AG08396 (cell line): ENCODE measurements around the gene LRWD1.
A peak's percentile ranks its signal among the peaks of the same experiment; 100 is the strongest.
"Not testable (repeated sequence)": the region's sequence is repeated elsewhere in the genome, so short reads cannot be mapped to it uniquely, and the experiment has no call there.

ENCODE experiments used
- DNase-seq: peaks from one replicate; pipeline ENCODE4 v3.0.0; 2012; ENCODE audit warnings: low spot score, mixed read lengths

LRWD1 gene

DNA sequence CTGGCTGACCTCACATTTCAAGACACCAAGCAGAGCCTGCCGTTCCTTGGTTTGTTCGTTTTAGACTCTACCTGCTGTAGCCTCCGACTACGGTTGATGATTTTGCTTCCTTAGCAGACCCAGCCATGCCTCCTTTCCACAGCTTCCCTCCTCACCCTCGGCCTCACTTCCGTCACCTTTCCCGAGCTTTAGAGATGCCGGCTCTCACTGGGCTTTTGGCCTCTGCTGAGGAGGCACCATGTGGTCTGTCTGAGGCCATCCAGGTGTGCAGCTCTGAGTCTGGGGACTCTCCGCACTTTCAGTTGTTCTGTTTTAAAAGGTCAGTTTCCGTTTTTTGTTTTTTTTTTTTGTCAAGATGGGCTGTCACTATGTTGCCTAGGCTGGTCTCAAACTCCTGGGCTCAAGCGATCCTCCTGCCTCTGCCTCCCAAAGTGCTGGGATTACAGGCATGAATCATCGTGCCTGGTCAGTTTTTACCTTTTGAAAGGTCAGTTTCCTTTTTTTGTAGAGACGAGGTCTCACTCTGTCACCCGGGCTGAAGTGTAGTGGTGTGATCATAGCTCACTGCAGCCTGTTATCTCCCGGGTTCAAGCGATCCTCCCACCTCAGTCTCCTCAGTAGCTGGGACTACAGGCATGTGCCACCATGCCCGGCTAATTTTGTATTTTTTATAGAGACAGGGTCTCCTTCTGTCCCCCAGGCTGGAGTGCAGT, 19.7 kb upstream of the LRWD1 start:
- no peak for DNase-seq

- no peak for DNase-seq
Observed at GRCh38 chr7:102445674-102446071, 19.1 kb upstream of the LRWD1 start.

DNA sequence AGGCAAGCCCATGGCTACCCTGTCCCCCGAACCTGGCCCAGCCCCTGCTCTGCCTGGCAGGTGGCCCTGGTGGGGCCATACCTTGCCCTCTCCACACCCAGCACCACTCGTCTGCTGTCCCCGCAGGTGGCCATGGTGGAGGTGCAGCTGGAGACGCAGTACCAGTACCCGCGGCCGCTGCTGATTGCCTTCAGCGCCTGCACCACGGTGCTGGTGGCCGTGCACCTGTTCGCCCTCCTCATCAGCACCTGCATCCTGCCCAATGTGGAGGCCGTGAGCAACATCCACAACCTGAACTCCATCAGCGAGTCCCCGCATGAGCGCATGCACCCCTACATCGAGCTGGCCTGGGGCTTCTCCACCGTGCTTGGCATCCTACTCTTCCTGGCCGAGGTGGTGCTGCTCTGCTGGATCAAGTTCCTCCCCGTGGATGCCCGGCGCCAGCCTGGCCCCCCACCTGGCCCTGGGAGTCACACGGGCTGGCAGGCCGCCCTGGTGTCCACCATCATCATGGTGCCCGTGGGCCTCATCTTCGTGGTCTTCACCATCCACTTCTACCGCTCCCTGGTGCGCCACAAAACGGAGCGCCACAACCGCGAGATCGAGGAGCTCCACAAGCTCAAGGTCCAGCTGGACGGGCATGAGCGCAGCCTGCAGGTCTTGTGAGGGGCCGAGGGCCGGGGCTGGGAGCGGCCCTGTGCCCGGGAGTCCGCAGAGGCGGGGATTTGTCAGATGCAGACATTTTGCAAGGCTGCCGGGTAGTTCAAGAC, 18.2 kb upstream of the LRWD1 start:
- DNase-seq: no peak

GRCh38 chr7:102447311-102447710, 17.5 kb upstream of the LRWD1 start:
- DNase-seq: no peak

DNA sequence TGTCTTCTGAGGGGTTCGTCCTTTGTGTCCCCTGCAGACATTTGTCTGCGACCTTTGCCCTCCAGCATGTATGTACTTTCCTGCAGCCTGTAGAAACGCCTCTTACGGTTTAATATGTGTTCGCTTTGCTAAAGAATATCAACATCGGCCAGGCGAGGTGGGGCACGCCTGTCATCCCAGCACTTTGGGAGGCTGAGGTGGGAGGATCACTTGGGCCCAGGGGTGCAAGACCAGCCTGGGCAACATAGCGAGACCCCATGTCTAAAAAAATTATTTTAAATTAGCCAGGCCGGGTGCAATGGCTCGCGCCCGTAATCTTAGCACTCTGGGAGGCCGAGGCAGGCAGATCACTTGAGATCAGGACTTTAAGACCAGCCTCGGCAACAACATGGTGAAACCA, 15.6 kb upstream of the LRWD1 start:
- DNase-seq: no peak

GRCh38 chr7:102450242-102450641, 14.5 kb upstream of the LRWD1 start:
- no peak for DNase-seq

DNA sequence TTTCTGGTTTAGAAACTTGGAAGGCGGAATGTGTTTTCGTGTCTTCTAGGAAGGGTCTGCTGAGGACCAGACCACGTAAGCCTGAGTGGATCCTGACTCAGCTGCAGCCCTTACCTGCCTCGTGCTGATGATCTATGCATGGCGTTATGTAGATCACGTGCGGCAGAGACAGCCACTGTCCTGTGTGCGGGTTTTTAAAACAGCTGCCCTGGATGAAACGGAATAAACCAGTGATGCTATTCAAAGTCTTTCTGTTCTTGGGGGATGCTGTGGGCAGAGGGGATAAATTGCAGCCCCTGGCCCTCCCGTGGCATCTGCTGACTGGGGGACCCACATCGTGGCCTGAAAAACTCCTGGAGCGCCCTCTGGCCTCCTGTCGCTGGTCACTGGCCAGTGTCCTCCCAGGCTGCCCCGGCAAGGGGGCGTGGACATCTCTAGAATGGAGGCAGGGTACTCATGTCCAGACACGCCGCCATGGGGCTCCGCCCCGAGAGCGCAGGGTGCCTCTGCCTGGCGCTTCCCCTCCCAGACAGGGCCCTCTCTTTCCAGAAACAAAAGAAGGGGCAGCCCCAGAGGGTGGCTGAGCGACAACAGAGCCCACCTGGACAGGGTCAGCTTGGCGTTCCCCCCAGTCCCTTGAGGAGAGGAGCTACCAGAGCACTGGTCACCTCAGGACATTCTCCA, 13.3 kb upstream of the LRWD1 start:
- no peak for DNase-seq

DNA sequence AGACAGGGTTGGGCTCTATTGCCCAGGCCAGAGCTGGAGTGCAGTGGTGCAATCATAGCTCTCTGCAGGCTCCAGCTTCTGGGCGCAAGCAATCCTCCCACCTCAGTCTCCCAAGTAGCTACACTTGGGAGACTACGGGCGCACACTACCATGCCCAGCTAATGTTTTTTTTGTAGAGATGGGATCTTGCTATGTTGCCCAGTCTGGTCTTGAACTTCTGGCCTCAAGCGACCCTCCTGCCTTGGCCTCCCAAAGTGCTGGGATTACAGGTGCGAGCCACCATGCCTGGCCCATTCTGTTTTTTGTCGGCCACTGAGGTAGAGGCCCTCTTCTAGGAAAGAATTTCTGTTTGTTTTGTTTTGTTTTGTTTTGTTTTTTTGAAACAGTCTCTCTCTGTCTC, 12.3 kb upstream of the LRWD1 start:
- no peak for DNase-seq

- DNase-seq: no peak
Observed at GRCh38 chr7:102453319-102453718, 11.5 kb upstream of the LRWD1 start.

- no peak for DNase-seq
Observed at GRCh38 chr7:102454468-102454867, 10.3 kb upstream of the LRWD1 start.

DNA sequence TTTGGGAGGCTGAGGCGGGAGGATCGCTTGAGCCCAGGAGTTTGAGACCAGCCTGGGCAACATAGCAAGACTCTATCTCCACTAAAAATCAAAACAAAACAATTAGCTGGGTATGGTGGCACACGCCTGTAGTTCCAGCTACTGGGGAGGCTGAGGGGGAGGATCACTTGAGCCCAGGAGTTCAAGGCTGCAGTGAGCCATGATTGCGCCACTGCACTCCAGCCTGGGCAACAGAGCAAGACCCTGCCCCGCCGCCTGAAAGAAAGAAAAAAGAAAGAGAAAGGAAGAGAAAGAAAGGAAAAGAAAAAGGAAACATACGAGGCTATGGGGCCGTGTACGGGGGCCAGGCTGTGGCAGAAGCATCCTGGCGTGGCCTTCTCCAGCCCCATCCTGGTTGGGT, 9.9 kb upstream of the LRWD1 start:
- not testable (repeated sequence) for DNase-seq

DNA sequence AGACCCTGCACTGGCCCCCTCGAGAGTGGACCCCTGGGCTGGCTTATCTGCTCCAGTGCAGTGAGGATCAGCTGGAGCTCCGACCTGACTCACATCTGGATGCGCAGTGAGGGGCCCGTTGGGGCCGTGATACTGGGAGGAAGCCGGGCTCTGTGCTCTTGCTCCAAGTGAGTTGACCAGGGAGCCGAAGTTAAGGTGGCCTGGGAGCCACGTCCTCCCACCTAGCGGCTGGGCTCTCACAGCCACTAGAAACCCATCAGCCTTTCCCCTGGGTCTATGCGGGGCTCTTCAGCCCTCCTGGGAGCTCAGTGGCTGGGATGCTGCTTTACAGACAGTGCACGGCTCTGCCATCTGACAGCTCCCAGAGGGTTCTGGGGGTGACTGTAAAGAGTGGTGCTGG, 9.2 kb upstream of the LRWD1 start:
- no peak for DNase-seq

DNA sequence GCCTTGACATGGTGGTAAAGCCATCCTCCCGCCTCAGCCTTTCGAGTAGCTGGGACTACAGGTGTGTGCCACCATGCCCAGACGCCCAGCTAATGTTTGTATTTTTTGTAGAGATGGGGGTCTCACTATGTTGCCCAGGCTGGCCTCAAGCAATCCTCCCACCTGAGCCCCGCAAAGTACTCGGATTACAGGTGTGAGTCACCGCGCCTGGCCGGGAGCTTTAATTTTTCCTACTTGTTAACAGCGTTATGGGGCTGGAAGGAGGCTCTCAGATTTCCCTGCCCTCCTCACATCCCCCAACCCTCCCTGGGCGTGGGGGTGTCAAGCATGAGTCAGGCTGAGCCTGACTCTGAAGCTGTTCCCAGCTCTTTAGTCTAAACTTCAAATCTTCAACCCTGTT, 8.5 kb upstream of the LRWD1 start:
- DNase-seq: no peak

DNA sequence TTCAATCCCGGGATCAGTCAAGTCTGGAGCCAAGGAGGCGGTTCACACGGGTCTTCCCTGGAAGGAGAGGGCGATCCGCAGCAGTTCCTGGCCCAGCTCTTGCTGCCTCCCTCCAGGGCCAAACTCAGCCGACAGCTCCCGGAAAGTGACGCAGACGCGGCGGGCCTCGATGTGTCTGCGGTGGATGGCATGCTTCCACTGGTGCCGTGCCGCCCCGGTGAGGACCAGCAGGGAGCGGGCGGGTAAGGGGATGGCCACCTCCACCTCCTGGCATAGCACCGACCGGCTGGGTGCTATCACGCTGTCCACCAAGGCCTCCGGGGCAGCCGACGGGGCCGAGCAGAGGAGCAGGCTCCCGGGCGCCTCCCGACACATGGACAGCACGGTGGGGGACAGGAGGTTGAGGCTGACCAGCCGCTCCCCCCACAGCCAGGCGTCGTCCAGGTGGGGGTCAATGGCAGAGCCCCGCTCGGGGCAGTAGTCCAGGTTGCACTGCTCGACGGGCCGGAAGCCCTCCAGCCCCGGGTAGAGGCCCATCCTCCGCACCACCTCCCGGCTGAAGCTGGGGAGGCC, 7.3 kb upstream of the LRWD1 start:
- no peak for DNase-seq

DNA sequence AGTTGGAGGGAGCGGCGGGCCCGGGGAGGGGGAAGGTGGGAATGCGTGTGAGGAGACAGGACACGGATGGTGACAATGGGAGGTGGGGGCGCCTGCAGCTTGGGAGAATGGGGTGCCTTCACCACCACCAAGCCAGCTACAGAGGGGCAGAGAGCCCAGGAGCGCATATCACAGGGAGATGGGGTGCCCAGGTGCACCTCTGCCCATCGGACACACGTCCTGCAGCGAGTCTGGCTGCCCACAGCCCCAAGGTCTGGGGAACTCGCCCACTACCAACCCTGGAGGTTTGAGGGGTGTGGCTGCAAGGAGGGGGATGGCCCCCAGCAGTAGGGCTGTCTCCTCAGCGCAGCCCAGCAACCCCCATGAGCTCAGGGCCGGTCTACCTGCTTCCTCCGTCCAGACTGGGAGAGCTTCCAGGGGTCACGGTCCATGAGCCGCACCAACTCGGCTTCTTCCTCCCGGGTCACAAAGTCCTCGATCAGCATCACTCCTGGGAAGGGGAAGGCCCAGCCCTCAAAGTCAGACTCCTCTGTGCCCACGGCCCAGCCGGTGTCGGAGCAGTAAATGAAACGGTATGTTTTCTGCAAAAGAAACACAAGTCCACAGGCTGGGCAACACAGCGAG, 5.5 kb upstream of the LRWD1 start:
- no peak for DNase-seq

DNA sequence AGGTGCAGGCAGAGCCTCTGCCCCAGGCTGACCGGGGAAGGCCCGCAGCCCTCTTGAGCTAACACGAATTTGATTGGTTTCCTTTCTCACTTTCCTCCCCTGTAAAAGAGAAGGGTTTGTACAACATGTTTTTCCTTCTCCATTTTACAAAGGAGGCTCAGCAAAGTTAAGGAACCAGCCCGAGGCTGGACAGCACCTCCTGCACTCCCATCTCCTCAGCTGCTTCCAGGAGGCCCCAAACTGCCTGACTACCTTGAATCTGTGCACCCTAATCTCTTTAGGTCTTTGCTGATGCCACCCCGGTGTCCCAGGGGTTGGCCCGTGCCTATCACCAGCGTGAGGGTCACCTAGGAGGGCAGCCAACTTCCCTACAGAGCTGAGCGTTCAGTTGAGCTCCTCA, 4.3 kb upstream of the LRWD1 start:
- no peak for DNase-seq

GRCh38 chr7:102463841-102464576, 775 bp upstream of the LRWD1 start:
- peak; percentile 55 for DNase-seq

- no peak for DNase-seq
Observed at GRCh38 chr7:102466097-102466496, 1.3 kb downstream of the LRWD1 start.

DNA sequence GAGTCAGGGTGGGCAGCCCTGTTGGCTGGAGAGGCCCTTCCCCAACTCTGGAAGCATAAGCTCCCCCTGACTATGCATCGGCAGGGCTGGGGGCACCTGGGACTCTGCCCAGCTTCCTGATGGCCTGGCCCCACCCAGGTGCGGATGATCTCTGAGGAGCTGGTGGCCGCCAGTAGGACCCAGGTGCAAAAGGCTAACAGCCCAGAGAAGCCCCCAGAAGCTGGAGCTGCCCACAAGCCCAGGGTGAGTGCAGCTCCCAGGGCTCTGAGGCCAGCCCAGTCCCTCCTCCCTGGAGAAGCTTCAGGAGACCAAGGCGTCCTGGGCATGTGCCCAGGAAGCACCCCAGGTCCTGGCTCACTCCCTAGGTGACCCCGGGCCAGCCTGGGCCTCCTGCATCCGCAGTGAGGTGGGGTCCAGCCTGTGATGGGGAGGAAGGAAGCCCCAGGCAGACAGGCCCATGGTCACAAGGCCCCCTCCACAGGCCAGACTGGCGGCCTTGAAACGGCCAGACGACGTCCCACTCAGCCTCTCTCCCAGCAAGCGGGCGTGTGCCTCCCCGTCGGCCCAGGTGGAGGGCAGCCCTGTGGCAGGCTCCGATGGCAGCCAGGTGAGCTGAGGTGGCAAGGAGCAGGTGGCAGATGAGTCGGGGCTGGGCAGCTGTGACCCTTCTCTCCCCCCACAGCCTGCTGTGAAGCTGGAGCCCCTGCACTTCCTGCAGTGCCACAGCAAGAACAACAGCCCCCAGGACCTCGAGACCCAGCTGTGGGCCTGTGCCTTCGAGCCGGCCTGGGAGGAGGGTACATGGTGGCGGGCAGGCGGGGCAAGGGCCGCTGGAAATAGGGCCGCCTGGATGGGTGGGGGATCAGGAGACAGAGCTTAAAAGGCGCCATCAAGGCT, 3.0 kb downstream of the LRWD1 start:
- DNase-seq: no peak

GRCh38 chr7:102468478-102469350, 3.9 kb downstream of the LRWD1 start:
- DNase-seq: no peak
